IMR-90 (cell line): ENCODE data around the gene TDRD3. TPM values are rescaled to one million over a fixed set of nuclear protein-coding genes. Genes with fewer than 3 reads are reported as not detected.

Experiments
- ATAC-seq: fragments of 200-7000 bp; cut with Tn5 transposase; 2 replicates; pipeline ENCODE4 v1.9.1; 2020; ENCODE audit warnings: low read depth, mild to moderate bottlenecking, moderate library complexity
- BruUV-seq: library from RNA; stranded (reverse); fragments of 400-500 nt; replicated peaks from 2 replicates; lab custom pipeline; 2021; lab: Mats Ljungman, UMichigan
- CTCF ChIA-PET: fragments of 300-600 bp; formaldehyde crosslinking; extraction: SDS; loops from one replicate; lab custom pipeline; 2021; ENCODE audit warnings: antibody characterized with exemption; lab: Yijun Ruan, JAX
- POLR2A ChIA-PET: fragments of 300-600 bp; sonication (Branson Sonifier 250); formaldehyde crosslinking; loops from one replicate; lab custom pipeline; 2022; ENCODE audit warnings: antibody characterized with exemption; ENCODE audit not compliant: unreplicated experiment; lab: Charles Lee
- DNase-seq: peaks from one replicate; pipeline ENCODE4 v3.0.0; 2013
- H2AFZ ChIP-seq: replicated peaks from 2 replicates; pipeline ENCODE3; 2013; ENCODE audit warnings: low read length, mild to moderate bottlenecking; ENCODE audit not compliant: poor library complexity
- H2AK5ac ChIP-seq: 2 replicates; pipeline ENCODE4 v1.6.1; 2013; ENCODE audit warnings: low read depth, low read length, inconsistent platforms
- H2AK9ac ChIP-seq: replicated peaks from 2 replicates; pipeline ENCODE3; 2013; ENCODE audit warnings: mild to moderate bottlenecking, low read depth, low read length, moderate library complexity; ENCODE audit not compliant: poor library complexity
- H2BK120ac ChIP-seq: 2 replicates; pipeline ENCODE4 v1.6.1; 2013; ENCODE audit warnings: low read depth, low read length, inconsistent platforms
- H2BK15ac ChIP-seq: 3 replicates; pipeline ENCODE4 v1.6.1; 2013; ENCODE audit warnings: low read depth, low read length, inconsistent platforms
- H2BK20ac ChIP-seq: 2 replicates; pipeline ENCODE4 v1.6.1; 2013; ENCODE audit warnings: low read depth, mild to moderate bottlenecking, inconsistent platforms, low read length, moderate library complexity
- H2BK5ac ChIP-seq: 2 replicates; pipeline ENCODE4 v1.6.1; 2013; ENCODE audit warnings: mild to moderate bottlenecking, low read depth, low read length, inconsistent platforms; ENCODE audit not compliant: poor library complexity, severe bottlenecking
- H3K14ac ChIP-seq: replicated peaks from 2 replicates; pipeline ENCODE4 v1.6.1; 2013; ENCODE audit warnings: low read depth, low read length, inconsistent platforms
- H3K18ac ChIP-seq: 2 replicates; pipeline ENCODE4 v1.6.1; 2013; ENCODE audit warnings: low read depth, low read length, control low read depth
- H3K23ac ChIP-seq: 2 replicates; pipeline ENCODE4 v1.6.1; 2013; ENCODE audit warnings: low read depth, low read length, inconsistent platforms
- H3K27ac ChIP-seq: 2 replicates; pipeline ENCODE4 v1.5.1; 2013; ENCODE audit warnings: mild to moderate bottlenecking, control low read depth, low read length; ENCODE audit not compliant: insufficient read depth
- H3K27me3 ChIP-seq: 2 replicates; pipeline ENCODE4 v1.6.1; 2013; ENCODE audit warnings: low read length; ENCODE audit not compliant: control insufficient read depth, insufficient read depth
- H3K36me3 ChIP-seq: 2 replicates; pipeline ENCODE4 v1.6.1; 2013; ENCODE audit warnings: low read length, mixed read lengths; ENCODE audit not compliant: control insufficient read depth, insufficient read depth
- H3K4ac ChIP-seq: 2 replicates; pipeline ENCODE4 v1.6.1; 2013; ENCODE audit warnings: low read depth, low read length, inconsistent platforms
- H3K4me1 ChIP-seq: 2 replicates; pipeline ENCODE4 v1.6.1; 2013; ENCODE audit warnings: low read length, mixed read lengths; ENCODE audit not compliant: control insufficient read depth, insufficient read depth
- H3K4me2 ChIP-seq: 2 replicates; pipeline ENCODE4 v1.6.1; 2013; ENCODE audit warnings: low read depth, mild to moderate bottlenecking, control low read depth, low read length, moderate library complexity
- H3K4me3 ChIP-seq: 2 replicates; pipeline ENCODE4 v1.5.1; 2013; ENCODE audit warnings: low read depth, mild to moderate bottlenecking, control low read depth, low read length, moderate library complexity; ENCODE audit not compliant: insufficient read depth
- H3K56ac ChIP-seq: 2 replicates; pipeline ENCODE4 v1.6.1; 2013; ENCODE audit warnings: low read length, inconsistent platforms; ENCODE audit not compliant: insufficient read depth; ENCODE audit errors: extremely low read depth
- H3K79me1 ChIP-seq, 2 experiments: 2 replicates each; pipeline ENCODE4 v1.6.1; 2013; ENCODE audit warnings: low read length in 2 of 2, inconsistent platforms in 1 of 2, low read depth in 1 of 2
- H3K9ac ChIP-seq: 2 replicates; pipeline ENCODE4 v1.6.1; 2013; ENCODE audit warnings: low read depth, low read length, control low read depth
- H3K9me1 ChIP-seq: 2 replicates; pipeline ENCODE4 v1.6.1; 2013; ENCODE audit warnings: low read length, inconsistent platforms; ENCODE audit not compliant: insufficient read depth
- H3K9me3 ChIP-seq: 2 replicates; pipeline ENCODE4 v1.6.1; 2013; ENCODE audit warnings: low read length; ENCODE audit not compliant: control insufficient read depth, insufficient read depth
- H4K20me1 ChIP-seq: 2 replicates; pipeline ENCODE4 v1.6.1; 2013; ENCODE audit warnings: low read length, inconsistent platforms; ENCODE audit not compliant: insufficient read depth
- H4K5ac ChIP-seq: 2 replicates; pipeline ENCODE4 v1.6.1; 2013; ENCODE audit warnings: mild to moderate bottlenecking, low read depth, low read length, control low read depth
- H4K8ac ChIP-seq, 2 experiments: 2 replicates each; pipeline ENCODE4 v1.6.1; 2013; ENCODE audit warnings: low read depth in 2 of 2, low read length in 2 of 2, control low read depth in 1 of 2, inconsistent platforms in 1 of 2
- H4K91ac ChIP-seq: 2 replicates; pipeline ENCODE4 v1.6.1; 2013; ENCODE audit warnings: low read depth, low read length, inconsistent platforms; ENCODE audit not compliant: insufficient read depth
- POLR2A ChIP-seq: IDR thresholded peaks from 2 replicates; pipeline ENCODE4 v1.6.1; 2012; ENCODE audit warnings: mild to moderate bottlenecking, low read depth, low read length
- SMC3 ChIP-seq: fragments of 150-350 bp; IDR thresholded peaks from 2 replicates; pipeline ENCODE4 v1.6.1; 2016; ENCODE audit warnings: low read depth, mild to moderate bottlenecking, antibody characterized with exemption, low read length, moderate library complexity
- WGBS, 2 experiments: methylation state at CpG; one replicate each; pipeline versions ENCODE4 v1.1.5 to v1.1.7; 2013; ENCODE audit warnings: missing lambda C conversion rate in 2 of 2; ENCODE audit not compliant: insufficient read length in 1 of 2; ENCODE audit errors: extremely low coverage in 2 of 2; 5-methylcytosine and 5-hydroxymethylcytosine counted together
- dilution Hi-C: fragments of 300-500 bp; cut with HindIII; formaldehyde crosslinking; loops from one replicate; pipeline ENCODE4 v1.14.3; 2018; ENCODE audit warnings: low sequenced_read_pairs; ENCODE audit not compliant: unreplicated experiment
- in situ Hi-C: fragments of 300-500 bp; cut with MboI; formaldehyde crosslinking; loops from 3 replicates; pipeline ENCODE4 v1.14.3; 2019; ENCODE audit warnings: low sequenced_read_pairs, inconsistent platforms, mixed read lengths
- intact Hi-C: fragments of 100-400 bp; cut with micrococcal nuclease; formaldehyde crosslinking; loops from 2 replicates; pipeline ENCODE4 v1.10.0; 2022
- polyA plus RNA-seq, 3 experiments: library from polyadenylated mRNA; depleted of rRNA; stranded (reverse); fragments of >200 nt; gene quantifications; 2 replicates each; pipeline ENCODE4 v1.2.3, GENCODE V29; 2012; ENCODE audit warnings: low replicate concordance in 1 of 3
- total RNA-seq: library from RNA; depleted of rRNA; stranded (reverse); fragments of >200 nt; gene quantifications from 2 replicates; pipeline ENCODE4 v1.2.3, GENCODE V29; 2012

TDRD3 gene
- total and polyA plus RNA-seq, 2 of the 4 experiments (the other 2 are of a cell fraction), result 3.9 to 12.0 TPM

GRCh38 chr13:60397704-60398378, 821 bp downstream of the TDRD3 start:
- Histone ChIP-seq H2BK5ac (peak overlapping the region; percentile 59), H3K23ac (peak overlapping the region; percentile 80), H4K8ac (peak overlapping the region; percentile 76), H3K4me3 (peak overlapping the region; percentile 81), H2BK20ac (no peak overlapping the region), H3K9me1 (no peaks in the 10 kb centered on the region), H2AK5ac (no peak overlapping the region), H4K91ac (peak overlapping the region; percentile 18; the same call in 1 of the 2 replicates), H3K79me1 (peaks cover 15 to 19% of the 10 kb centered on the region in 2 experiments), H2BK15ac (no peak overlapping the region), H3K9me3 (no peaks in the 10 kb centered on the region), H3K18ac (peak overlapping the region; percentile 88), H2AFZ (peak overlapping the region; percentile 74), H3K56ac (peak overlapping the region; percentile 87), H4K5ac (peak overlapping the region; percentile 92), H3K9ac (peak overlapping the region; percentile 100), H3K36me3 (no peaks in the 10 kb centered on the region), H2AK9ac (peak overlapping the region; percentile 8), H3K4me1 (peaks cover 5% of the 10 kb centered on the region; the same call in 1 of the 2 replicates), H3K14ac (peak overlapping the region; percentile 68), H3K27ac (peak overlapping the region; percentile 99), H2BK120ac (peak overlapping the region; percentile 2; the same call in 1 of the 2 replicates), H3K4ac (peak overlapping the region; percentile 59), H3K4me2 (peak overlapping the region; percentile 93), H3K27me3 (no peaks in the 10 kb centered on the region), H4K20me1 (no peaks in the 10 kb centered on the region)
- in situ Hi-C loops, result no loop called here
- 4% methylated on average over 9 of the region's 43 CpGs; no CpG with 5 or more reads in 1 of the 2 experiments for WGBS, 2 experiments
- TSS peak; percentile 17 for BruUV-seq
- peak; percentile 57; the same call in 1 of the 2 replicates for TF ChIP-seq POLR2A
- TF ChIP-seq SMC3, result no peak
- ChIA-PET POLR2A (no interaction called here), CTCF (no interaction called here)
- DNase-seq, result peak; percentile 67
- intact Hi-C loops, result loop anchor here (2.0 to 10.0 kb wide), 5 partner anchors 34 to 625 kb away; no protein-coding TSS in a partner anchor
- peak; percentile 44 for ATAC-seq
- dilution Hi-C loops, result no loop called here
